ENCODE results near the gene HAP1. TPM values are rescaled to one million over a fixed set of nuclear protein-coding genes. Genes with fewer than 3 reads are reported as not detected.

Gene HAP1
- total RNA-seq, 3 donors from 2014 or later (not counting 1 experiment from before 2014, with no cell fraction given): not detected

GRCh38 chr17:41738077-41738800, 3.8 kb upstream of the HAP1 start:
- Histone ChIP-seq H3K27me3 (ENCODE audit: control insufficient read depth, insufficient read depth, low read length) (peaks cover 26% of the 10 kb centered on the region), H3K36me3 (ENCODE audit: control insufficient read depth, insufficient read depth, low read length) (no peaks in the 10 kb centered on the region), H3K4me1 (ENCODE audit: control insufficient read depth, insufficient read depth, low read length) (peaks cover 16% of the 10 kb centered on the region), H3K4me3 (ENCODE audit: low read length) (no peak overlapping the region), H3K27ac (ENCODE audit: low read length) (no peak overlapping the region), H3K9me3 (ENCODE audit: control insufficient read depth, insufficient read depth, low read length) (no peaks in the 10 kb centered on the region)
- intact Hi-C loops (cut with micrococcal nuclease): loop anchor here (1.0 to 5.0 kb wide), 2 partner anchors 63 to 379 kb away; no protein-coding TSS in a partner anchor
- H3K4me3 Mint-ChIP-seq: no peak overlapping the region
- peak; percentile 77 to 91 for DNase-seq
- no peaks in the 10 kb centered on the region for H3K4me1 Mint-ChIP-seq
- peak; percentile 89 to 99 (median 98) for ATAC-seq
- H3K36me3 Mint-ChIP-seq: no peaks in the 10 kb centered on the region
- no peak overlapping the region for H3K27ac Mint-ChIP-seq
- 33% methylated on average over 10 of the region's 10 CpGs for WGBS (ENCODE audit: insufficient coverage)
- peaks cover 20 to 26% of the 10 kb centered on the region in 2 donors for H3K27me3 Mint-ChIP-seq (ENCODE audit: low read depth in 2 of 2)
- no peaks in the 10 kb centered on the region for H3K9me3 Mint-ChIP-seq
- peak; percentile 98 for TF ChIP-seq CTCF (IDR thresholded peaks at IDR 0.05)

- Mint-ChIP-seq H3K36me3 (no peaks in the 10 kb centered on the region), H3K4me3 (no peak overlapping the region), H3K27me3 (ENCODE audit: low read depth in 2 of 2) (peaks cover 20 to 27% of the 10 kb centered on the region in 2 donors), H3K27ac (no peak overlapping the region), H3K4me1 (no peaks in the 10 kb centered on the region), H3K9me3 (no peaks in the 10 kb centered on the region)
- intact Hi-C loops (cut with micrococcal nuclease): loop anchor here (1.0 to 5.0 kb wide), 2 partner anchors 64 to 380 kb away; no protein-coding TSS in a partner anchor
- WGBS (ENCODE audit: insufficient coverage): 42% methylated on average over 5 of the region's 5 CpGs
- Histone ChIP-seq H3K36me3 (ENCODE audit: control insufficient read depth, insufficient read depth, low read length) (no peaks in the 10 kb centered on the region), H3K4me3 (ENCODE audit: low read length) (no peak overlapping the region), H3K4me1 (ENCODE audit: control insufficient read depth, insufficient read depth, low read length) (peaks cover 16% of the 10 kb centered on the region), H3K27ac (ENCODE audit: low read length) (no peak overlapping the region), H3K9me3 (ENCODE audit: control insufficient read depth, insufficient read depth, low read length) (no peaks in the 10 kb centered on the region), H3K27me3 (ENCODE audit: control insufficient read depth, insufficient read depth, low read length) (peaks cover 27% of the 10 kb centered on the region)
- ATAC-seq (peak in 1 of 3 donors; percentile 10), DNase-seq (no peak)
- no peak for TF ChIP-seq CTCF (IDR thresholded peaks at IDR 0.05)
These were observed 3.2 kb upstream of the HAP1 start for GRCh38 chr17:41737680-41738023.

- Histone ChIP-seq H3K36me3 (ENCODE audit: control insufficient read depth, insufficient read depth, low read length) (no peaks in the 10 kb centered on the region), H3K4me1 (ENCODE audit: control insufficient read depth, insufficient read depth, low read length) (peaks cover 16% of the 10 kb centered on the region), H3K27me3 (ENCODE audit: control insufficient read depth, insufficient read depth, low read length) (peaks cover 27% of the 10 kb centered on the region), H3K4me3 (ENCODE audit: low read length) (no peak overlapping the region), H3K27ac (ENCODE audit: low read length) (no peak overlapping the region), H3K9me3 (ENCODE audit: control insufficient read depth, insufficient read depth, low read length) (no peaks in the 10 kb centered on the region)
- DNase-seq: peak in 1 of 2 donors; percentile 28
- Mint-ChIP-seq H3K9me3 (no peaks in the 10 kb centered on the region), H3K36me3 (no peaks in the 10 kb centered on the region), H3K27me3 (ENCODE audit: low read depth in 2 of 2) (peaks cover 25 to 33% of the 10 kb centered on the region in 2 donors), H3K4me3 (no peak overlapping the region), H3K27ac (no peak overlapping the region), H3K4me1 (no peaks in the 10 kb centered on the region)
- 70% methylated on average over 17 of the region's 17 CpGs for WGBS (ENCODE audit: insufficient coverage)
- TF ChIP-seq CTCF (IDR thresholded peaks at IDR 0.05): no peak
- ATAC-seq: no peak
- intact Hi-C loops (cut with micrococcal nuclease): loop anchor here (5.0 kb wide), 1 partner anchor 380 kb away; no protein-coding TSS in a partner anchor
These were observed 2.7 kb upstream of the HAP1 start for GRCh38 chr17:41736983-41737679.
